ENCODE data around the gene TNRC6B.

TNRC6B gene

DNA sequence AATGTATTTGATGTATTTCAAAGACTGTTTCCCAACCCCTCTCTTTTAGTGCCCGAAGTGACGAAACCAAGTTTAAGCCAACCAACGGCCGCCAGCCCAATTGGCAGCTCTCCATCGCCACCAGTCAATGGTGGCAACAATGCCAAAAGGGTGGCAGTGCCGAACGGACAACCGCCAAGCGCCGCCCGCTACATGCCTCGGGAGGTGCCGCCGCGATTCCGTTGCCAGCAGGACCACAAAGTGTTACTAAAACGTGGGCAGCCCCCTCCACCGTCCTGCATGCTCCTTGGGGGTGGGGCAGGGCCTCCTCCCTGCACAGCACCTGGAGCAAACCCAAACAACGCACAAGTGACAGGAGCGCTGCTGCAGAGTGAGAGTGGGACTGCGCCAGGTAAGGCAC is 84.1 kb downstream of the TNRC6B start:
- no peak for DNase-seq (ENCODE audit: low read depth)
- H3K4me3 ChIP-seq (ENCODE audit: low read depth, low read length) = no peak overlapping the region
- TF ChIP-seq, protein P1, sequence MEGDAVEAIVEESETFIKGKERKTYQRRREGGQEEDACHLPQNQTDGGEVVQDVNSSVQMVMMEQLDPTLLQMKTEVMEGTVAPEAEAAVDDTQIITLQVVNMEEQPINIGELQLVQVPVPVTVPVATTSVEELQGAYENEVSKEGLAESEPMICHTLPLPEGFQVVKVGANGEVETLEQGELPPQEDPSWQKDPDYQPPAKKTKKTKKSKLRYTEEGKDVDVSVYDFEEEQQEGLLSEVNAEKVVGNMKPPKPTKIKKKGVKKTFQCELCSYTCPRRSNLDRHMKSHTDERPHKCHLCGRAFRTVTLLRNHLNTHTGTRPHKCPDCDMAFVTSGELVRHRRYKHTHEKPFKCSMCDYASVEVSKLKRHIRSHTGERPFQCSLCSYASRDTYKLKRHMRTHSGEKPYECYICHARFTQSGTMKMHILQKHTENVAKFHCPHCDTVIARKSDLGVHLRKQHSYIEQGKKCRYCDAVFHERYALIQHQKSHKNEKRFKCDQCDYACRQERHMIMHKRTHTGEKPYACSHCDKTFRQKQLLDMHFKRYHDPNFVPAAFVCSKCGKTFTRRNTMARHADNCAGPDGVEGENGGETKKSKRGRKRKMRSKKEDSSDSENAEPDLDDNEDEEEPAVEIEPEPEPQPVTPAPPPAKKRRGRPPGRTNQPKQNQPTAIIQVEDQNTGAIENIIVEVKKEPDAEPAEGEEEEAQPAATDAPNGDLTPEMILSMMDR (IDR thresholded peaks at IDR 0.05; ENCODE audit: control insufficient read depth, extremely low read depth, insufficient read depth) = no peak

DNA sequence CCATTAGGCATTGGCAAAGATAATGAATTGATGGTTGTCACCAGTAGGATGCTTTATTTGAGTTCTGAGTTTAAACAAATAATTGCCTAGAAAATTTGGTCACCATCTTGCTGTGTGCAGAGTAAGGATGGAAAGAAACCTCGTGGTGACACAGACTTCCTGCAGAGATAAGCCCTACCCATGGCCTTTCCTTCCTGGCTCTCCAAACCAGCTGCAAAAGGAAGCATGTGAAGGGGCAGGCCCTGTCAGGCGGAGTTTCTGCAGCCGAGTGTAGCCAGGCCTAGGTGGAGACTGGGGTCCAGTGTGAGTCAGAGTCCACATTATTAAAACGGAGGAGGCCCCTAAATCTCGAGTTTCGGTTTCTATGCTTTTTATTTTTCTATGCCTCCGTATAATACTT is 85.5 kb downstream of the TNRC6B start:
- no peak for DNase-seq (ENCODE audit: low read depth)
- no peak overlapping the region for H3K4me3 ChIP-seq (ENCODE audit: low read depth, low read length)
- TF ChIP-seq, protein P1 (IDR thresholded peaks at IDR 0.05; ENCODE audit: control insufficient read depth, extremely low read depth, insufficient read depth) = no peak

DNA sequence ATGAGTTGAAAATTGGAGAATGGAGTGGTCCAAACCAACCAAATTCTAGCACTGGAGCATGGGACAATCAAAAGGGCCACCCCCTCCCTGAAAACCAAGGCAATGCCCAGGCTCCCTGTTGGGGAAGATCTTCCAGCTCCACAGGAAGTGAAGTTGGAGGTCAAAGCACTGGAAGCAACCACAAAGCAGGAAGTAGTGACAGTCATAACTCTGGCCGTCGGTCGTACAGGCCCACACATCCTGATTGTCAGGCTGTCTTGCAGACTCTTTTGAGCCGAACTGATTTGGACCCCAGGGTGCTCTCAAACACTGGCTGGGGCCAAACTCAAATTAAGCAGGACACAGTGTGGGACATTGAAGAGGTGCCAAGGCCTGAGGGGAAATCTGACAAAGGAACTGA is 88.1 kb downstream of the TNRC6B start:
- DNase-seq (ENCODE audit: low read depth) = no peak

DNA sequence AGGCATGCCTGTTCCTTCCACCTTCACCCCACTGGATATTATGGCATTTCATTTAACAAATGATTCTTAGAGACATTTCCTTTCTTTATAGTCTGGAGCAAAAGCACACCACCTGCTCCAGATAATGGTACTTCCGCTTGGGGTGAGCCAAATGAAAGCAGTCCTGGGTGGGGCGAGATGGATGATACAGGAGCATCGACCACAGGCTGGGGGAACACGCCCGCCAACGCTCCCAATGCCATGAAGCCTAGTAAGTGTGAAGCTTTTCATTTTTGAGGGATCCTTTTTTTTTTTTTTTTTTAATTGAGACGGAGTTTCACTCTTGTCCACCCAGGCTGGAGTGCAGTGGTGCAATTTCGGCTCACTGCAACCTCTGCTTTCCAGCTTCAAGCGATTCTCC is 92.3 kb downstream of the TNRC6B start:
- TF ChIP-seq, protein P1 (IDR thresholded peaks at IDR 0.05; ENCODE audit: control insufficient read depth, extremely low read depth, insufficient read depth) = no peak
- no peak for DNase-seq (ENCODE audit: low read depth)
- no peak overlapping the region for H3K4me3 ChIP-seq (ENCODE audit: low read depth, low read length)

More for the DNA sequence above, 88.1 kb downstream of the TNRC6B start:
- H3K4me3 ChIP-seq (ENCODE audit: low read depth, low read length) = no peak overlapping the region
- TF ChIP-seq, protein P1 (IDR thresholded peaks at IDR 0.05; ENCODE audit: control insufficient read depth, extremely low read depth, insufficient read depth) = no peak

DNA sequence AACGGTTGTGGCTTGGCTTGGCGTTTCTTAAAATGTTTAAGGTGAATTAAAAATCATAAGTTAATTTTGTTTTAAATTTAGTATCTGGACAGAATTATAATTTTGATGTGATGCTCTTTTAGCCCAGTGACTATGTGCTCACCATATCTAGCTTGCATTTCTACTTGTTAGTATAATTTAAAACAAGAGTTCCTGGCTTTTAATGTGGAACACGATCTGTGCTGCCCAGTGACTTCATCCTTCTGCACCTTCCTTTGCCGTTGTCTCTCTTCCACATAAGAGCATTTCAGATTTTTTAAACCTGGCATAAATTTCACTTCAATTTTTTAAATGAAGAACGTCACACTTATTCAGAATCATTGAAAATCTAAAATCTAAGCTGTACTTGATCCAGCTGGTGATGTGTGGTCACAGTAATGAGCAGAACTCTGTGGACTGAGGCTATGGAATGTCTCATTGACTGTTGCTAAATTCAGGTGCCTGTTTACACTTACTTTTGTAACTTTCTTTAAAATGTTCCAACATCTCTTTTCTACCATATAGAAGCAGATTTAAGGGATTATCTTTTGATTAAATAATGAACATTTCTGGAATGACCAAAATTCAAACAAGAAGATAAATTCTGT is 93.1 kb downstream of the TNRC6B start:
- no peak for DNase-seq (ENCODE audit: low read depth)
- no peak overlapping the region for H3K4me3 ChIP-seq (ENCODE audit: low read depth, low read length)
- TF ChIP-seq, protein P1 (IDR thresholded peaks at IDR 0.05; ENCODE audit: control insufficient read depth, extremely low read depth, insufficient read depth) = no peak

DNA sequence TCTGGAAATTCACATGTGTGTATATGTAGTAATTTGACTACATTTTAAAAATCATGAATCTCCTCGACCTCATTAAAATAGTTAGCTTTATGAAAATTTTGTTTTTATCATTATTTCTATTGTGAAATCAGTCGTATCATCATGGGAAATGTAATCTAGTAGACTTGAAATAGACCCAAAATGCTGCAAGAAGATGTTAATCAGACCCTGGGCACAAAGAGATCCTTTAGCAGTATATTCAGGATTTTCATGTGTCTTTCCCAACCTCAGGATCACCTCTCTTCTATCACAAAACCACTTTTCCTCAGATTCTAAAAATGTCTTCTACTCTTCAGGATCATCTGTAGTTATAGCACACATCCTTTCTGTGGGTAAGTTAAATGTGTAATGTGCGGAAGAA is 93.7 kb downstream of the TNRC6B start:
- DNase-seq (ENCODE audit: low read depth) = no peak
- H3K4me3 ChIP-seq (ENCODE audit: low read depth, low read length) = no peak overlapping the region
- TF ChIP-seq, protein P1 (IDR thresholded peaks at IDR 0.05; ENCODE audit: control insufficient read depth, extremely low read depth, insufficient read depth) = no peak

DNA sequence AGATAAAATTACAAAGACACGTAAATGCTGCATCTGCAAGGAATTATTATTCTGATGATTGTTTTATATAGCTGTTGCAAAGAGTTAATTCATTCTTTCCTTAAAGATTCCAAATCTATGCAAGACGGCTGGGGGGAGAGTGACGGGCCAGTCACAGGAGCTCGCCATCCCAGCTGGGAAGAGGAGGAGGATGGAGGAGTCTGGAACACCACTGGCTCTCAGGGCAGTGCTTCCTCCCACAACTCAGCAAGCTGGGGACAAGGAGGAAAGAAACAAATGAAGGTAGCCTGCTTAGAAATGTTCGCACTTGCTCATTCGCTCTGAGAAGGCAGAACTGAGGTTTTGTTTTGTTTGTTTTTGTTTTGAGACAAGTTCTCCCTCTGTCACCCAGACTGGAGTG is 95.6 kb downstream of the TNRC6B start:
- TF ChIP-seq, protein P1 (IDR thresholded peaks at IDR 0.05; ENCODE audit: control insufficient read depth, extremely low read depth, insufficient read depth) = no peak
- no peak overlapping the region for H3K4me3 ChIP-seq (ENCODE audit: low read depth, low read length)
- DNase-seq (ENCODE audit: low read depth) = no peak
